Measurements from ENCODE around the gene ATP11C. TPM values are rescaled to one million over a fixed set of nuclear protein-coding genes. Genes with fewer than 3 reads are reported as not detected.

The ATP11C gene
- 10 to 100 TPM; 25.1 to 38.6 (median 35.7) TPM for total RNA-seq (2021; fragmentation: NEBNext Ultra II Directional; extraction: Animal tissue kit (Norgen Biotek cat#: 25700))
- long read RNA-seq, partial matches to known transcripts: 11 of 16 reads
- long read RNA-seq, other reads (novel, unspliced or antisense): 5 of 16 reads

GRCh38 chrX:139932901-139933796 is at the start of gene ATP11C:
Gene ATP11C (minus strand): TSS chrX:139933053. CDS start chrX:139932042, 1,011 bp downstream.
- Mint-ChIP-seq H3K4me3 (peak within 1 kb of the TSS; percentile 87), H3K9me3 (no peaks in the 10 kb centered on the region), H3K4me1 (ENCODE audit: low read depth) (peaks cover 31% of the 10 kb centered on the region), H3K27me3 (ENCODE audit: insufficient read depth) (no peaks in the 10 kb centered on the region), H3K36me3 (ENCODE audit: low read depth) (no peaks in the 10 kb centered on the region), H3K27ac (peak within 1 kb of the TSS; percentile 95)
- 0 out of 2 replicates have a peak, but pooled peaks have one; percentile 7 for TF ChIP-seq CTCF (IDR thresholded peaks at IDR 0.05)
- peak; percentile 77 for DNase-seq

GRCh38 chrX:139974471-139974870 is 41.6 kb upstream of the ATP11C start:
- Mint-ChIP-seq H3K4me1 (ENCODE audit: low read depth) (peaks cover 8% of the 10 kb centered on the region; the same call in 1 of the 2 replicates), H3K9me3 (no peaks in the 10 kb centered on the region), H3K4me3 (no peak overlapping the region), H3K27me3 (ENCODE audit: insufficient read depth) (peaks cover 9% of the 10 kb centered on the region), H3K27ac (no peak overlapping the region), H3K36me3 (ENCODE audit: low read depth) (no peaks in the 10 kb centered on the region)
- DNase-seq: no peak
- TF ChIP-seq CTCF (IDR thresholded peaks at IDR 0.05): no peak

GRCh38 chrX:139972629-139973624 is 40.1 kb upstream of the ATP11C start:
- H3K27ac Mint-ChIP-seq: no peak overlapping the region
- no peaks in the 10 kb centered on the region for H3K9me3 Mint-ChIP-seq
- no peak overlapping the region for H3K4me3 Mint-ChIP-seq
- peaks cover 8% of the 10 kb centered on the region; the same call in 1 of the 2 replicates for H3K4me1 Mint-ChIP-seq (ENCODE audit: low read depth)
- TF ChIP-seq CTCF (IDR thresholded peaks at IDR 0.05): no peak
- peaks cover 9% of the 10 kb centered on the region for H3K27me3 Mint-ChIP-seq (ENCODE audit: insufficient read depth)
- H3K36me3 Mint-ChIP-seq (ENCODE audit: low read depth): no peaks in the 10 kb centered on the region
- no peak for DNase-seq

GRCh38 chrX:139972113-139972512 is 39.3 kb upstream of the ATP11C start:
- no peak for TF ChIP-seq CTCF (IDR thresholded peaks at IDR 0.05)
- no peak overlapping the region for H3K27ac Mint-ChIP-seq
- peaks cover 9% of the 10 kb centered on the region for H3K27me3 Mint-ChIP-seq (ENCODE audit: insufficient read depth)
- no peak for DNase-seq
- H3K36me3 Mint-ChIP-seq (ENCODE audit: low read depth): no peaks in the 10 kb centered on the region
- no peak overlapping the region for H3K4me3 Mint-ChIP-seq
- no peaks in the 10 kb centered on the region for H3K9me3 Mint-ChIP-seq
- peaks cover 8% of the 10 kb centered on the region; the same call in 1 of the 2 replicates for H3K4me1 Mint-ChIP-seq (ENCODE audit: low read depth)

- peaks cover 9% of the 10 kb centered on the region for H3K27me3 Mint-ChIP-seq (ENCODE audit: insufficient read depth)
- TF ChIP-seq CTCF (IDR thresholded peaks at IDR 0.05): no peak
- no peak for DNase-seq
- H3K4me3 Mint-ChIP-seq: peak overlapping the region; percentile 65; the same call in 1 of the 2 replicates
- H3K4me1 Mint-ChIP-seq (ENCODE audit: low read depth): peaks cover 8% of the 10 kb centered on the region; the same call in 1 of the 2 replicates
- H3K27ac Mint-ChIP-seq: no peak overlapping the region
- no peaks in the 10 kb centered on the region for H3K9me3 Mint-ChIP-seq
- no peaks in the 10 kb centered on the region for H3K36me3 Mint-ChIP-seq (ENCODE audit: low read depth)
Measured at GRCh38 chrX:139971394-139971749, 38.5 kb upstream of the ATP11C start.
